Islet precursor cell (in vitro differentiated cells): Measurements from ENCODE around the gene RGPD6.
"Not testable (repeated sequence)": the region's sequence is repeated elsewhere in the genome, so short reads cannot be mapped to it uniquely, and the experiment has no call there.

Source experiments
- DNase-seq: peaks from one replicate; pipeline ENCODE4 v3.0.0-alpha.2; 2018

RGPD6 gene

GRCh38 chr2:110576763-110577416 is at the start of gene RGPD6:
RGPD6 (minus strand) TSS chr2:110577222; CDS start chr2:110577024, 198 bp downstream.
- not testable (repeated sequence) for DNase-seq

GRCh38 chr2:110619326-110619939 is 42.4 kb upstream of the RGPD6 start:
- DNase-seq: not testable (repeated sequence)

GRCh38 chr2:110613927-110614326 is 36.9 kb upstream of the RGPD6 start:
- not testable (repeated sequence) for DNase-seq

DNA sequence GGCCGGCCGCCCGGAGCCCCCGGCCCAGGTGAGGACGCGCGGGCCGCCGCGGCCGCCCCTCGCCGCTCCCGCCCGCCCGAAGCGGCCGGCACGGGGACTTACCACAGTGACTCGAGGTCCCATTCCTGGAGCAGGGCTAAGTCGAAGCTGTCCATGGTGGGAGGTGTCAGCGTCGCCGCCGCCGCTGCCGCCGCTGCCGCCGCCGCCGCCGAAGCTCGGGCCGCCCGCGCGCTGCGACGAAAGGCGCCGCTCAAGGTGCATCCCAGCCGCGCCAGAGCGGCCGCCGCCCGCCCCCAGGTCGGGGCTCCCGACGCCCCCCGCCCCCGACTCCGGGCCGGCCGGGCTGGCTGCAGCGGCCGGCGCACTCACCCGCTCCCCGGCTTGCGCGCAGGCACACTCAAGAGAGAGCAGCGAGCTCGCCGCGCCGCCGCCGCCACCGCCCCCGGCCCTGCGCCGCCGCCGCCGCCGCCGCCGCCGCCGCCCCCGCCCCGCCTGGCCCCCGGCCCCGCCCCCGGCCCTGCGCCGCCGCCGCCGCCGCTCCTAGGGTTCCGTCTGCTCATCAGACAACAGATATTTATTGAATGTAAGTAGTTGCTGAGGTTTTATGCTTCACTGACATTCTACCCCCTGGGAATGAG is 33.7 kb upstream of the RGPD6 start:
- peak; percentile 42 for DNase-seq

DNA sequence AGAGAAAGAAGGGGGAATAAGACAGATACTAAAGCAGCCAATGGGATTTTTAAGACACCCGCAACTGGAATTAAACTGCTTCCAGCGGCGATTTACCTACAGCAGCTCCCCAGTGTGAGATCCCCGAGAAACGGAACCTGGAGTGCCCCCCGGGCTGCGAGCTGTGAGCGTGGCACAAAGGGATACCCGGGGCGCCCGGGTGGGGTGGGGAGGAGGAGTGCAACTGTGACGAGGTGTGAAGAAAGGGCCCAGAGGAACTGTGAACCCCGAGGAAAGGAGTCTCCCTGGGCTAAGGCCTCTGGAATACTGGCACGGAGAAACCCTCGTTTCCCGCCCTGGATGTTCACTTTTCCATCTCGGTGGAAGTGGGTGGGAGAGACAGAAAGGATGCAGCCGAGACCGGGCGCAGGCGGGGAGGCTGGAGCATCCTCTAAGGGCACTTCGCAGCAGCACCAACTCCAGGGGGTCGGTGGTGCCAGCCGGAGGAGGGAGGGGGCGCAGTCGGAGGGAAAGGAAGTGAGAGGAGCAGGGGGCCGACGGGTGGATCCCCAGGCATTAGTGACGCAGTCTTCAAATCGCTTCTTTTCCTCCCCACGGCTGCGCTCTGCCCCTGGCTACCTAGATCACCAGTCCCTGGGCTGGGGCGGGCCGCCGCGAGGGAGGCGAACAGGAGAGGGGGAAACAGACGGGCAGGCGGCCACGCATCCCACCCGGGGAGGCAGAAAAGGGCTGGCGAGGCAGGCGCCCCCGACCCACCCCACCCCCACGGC is 33.0 kb upstream of the RGPD6 start:
- DNase-seq: not testable (repeated sequence)

DNA sequence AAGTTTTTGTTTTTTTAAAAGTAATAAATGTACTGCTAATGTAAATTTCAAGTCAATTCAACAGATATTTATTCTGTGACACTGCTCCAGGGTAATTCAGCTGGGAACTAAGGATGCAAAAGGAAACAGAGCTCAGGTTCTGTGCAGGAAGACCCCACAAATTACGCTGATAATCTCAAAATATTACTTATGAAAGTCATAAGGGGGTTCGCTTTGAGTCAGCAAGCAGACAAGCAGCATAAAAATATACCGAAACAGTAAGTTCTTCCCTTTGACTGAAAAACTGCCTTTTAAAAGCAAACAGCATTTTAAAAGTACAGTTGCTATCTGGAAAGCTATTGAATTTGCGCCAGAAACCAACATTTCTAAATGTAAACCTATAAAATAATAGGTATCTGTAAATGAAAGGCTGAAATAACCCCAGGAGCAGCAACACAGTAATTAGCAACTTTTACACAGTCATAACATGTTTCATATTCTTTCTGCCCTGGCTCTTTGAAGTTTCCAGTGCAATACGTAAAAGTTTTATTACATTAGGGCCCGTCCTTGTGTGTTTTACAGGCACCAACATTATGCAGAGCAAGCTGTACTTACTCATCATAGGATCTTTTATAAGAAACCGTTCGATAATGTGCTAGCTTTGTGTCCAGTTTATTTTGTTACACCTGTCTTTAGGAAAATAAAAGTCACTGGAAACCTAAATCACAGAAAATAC is 31.9 kb upstream of the RGPD6 start:
- DNase-seq: not testable (repeated sequence)

DNA sequence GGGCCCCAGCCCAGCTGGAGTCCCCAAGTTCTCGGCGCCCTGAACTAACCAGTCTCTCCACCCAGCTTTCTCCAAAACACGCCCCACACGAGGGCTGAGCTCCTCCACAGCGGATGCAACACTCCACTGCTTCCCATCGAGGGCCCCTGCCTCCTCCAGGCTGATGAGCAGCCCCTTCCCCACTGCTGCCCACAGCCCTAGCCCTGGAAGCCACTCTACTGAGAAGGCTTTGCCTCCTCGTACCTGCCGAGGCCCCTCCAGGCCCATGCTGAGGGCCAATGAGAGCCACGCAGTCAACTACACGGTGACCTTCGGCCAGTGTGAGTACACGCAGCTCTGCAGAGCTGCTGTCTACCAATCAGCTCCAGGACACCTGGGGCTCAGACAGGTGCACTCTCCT is 28.0 kb upstream of the RGPD6 start:
- peak; percentile 37 for DNase-seq

- not testable (repeated sequence) for DNase-seq
Observed at GRCh38 chr2:110603917-110604591, 27.0 kb upstream of the RGPD6 start.

DNA sequence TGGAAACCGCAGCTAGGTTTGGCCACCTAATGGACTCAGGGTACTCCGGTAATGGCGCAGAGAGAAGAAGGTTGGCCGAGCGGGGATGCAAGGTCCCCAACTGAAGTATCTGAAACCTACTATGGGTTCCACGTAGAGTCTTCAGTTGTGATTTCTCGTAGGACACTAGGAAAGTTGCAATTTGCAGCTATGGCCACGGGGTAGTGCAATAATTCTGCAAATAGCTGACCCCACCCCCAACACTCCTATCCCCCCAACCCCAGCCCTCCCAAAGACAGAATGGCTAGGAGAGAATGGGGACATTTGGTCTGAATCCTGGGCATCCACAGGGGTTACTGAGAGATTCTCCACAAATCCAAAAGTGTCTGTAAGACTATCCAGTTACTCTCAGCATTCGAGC is 25.1 kb upstream of the RGPD6 start:
- not testable (repeated sequence) for DNase-seq

- not testable (repeated sequence) for DNase-seq
Observed at GRCh38 chr2:110591973-110592372, 15.0 kb upstream of the RGPD6 start.

GRCh38 chr2:110589677-110590330 is 12.8 kb upstream of the RGPD6 start:
- not testable (repeated sequence) for DNase-seq

DNA sequence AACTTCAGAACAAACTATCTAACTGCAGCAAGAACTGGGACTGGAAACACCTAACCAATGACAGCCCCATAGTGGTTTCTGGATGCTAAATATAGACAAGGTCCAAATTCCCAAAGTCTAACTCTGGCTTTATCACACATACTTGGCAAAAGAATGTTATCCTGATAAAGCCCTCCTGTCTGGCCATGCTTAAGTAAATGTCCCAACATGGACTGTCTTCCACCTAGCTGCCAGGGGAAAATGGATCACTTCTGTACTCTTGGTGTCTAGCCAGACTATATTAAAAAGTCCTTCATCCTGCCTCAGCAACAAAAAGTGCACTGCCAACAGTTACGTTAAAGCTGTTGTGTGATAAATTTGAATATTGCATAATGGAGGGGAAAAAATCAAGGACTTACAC is 11.5 kb upstream of the RGPD6 start:
- not testable (repeated sequence) for DNase-seq

DNA sequence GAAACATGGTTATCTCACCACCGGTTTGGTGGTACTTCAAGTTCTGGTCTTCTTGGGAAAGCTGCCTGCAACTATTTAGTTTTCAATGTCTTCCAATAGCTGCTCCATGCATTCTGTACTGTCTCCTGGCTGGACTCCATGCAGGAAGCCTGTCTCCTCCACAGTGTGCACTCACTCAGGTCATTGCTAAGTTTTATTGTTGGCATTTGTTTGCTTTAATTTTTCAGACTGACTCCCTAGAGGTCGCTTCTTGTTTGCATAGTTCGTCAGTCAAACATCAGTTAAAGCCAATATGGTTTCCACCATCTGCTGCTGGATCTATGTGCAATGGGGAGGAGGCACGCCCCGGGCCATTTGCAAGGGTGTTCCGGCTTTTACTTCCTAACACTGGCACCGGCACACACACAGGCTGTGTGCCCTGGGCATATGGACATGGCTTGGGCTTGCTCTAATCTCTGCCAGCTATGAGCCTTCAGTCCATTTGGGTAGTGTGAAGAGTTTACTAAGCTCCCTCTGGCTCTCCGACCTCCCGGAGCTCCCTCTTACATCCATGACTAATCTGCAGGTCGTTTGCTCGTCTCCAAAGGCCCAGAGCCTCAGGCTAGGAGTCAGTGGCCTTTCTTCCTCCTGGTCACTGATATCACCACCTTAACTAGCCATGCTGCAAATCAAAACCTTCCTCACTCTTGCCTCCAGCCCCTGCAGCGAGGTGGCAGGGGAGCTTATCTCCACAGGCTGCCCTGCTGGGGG is 2.4 kb upstream of the RGPD6 start:
- DNase-seq: not testable (repeated sequence)

- DNase-seq: not testable (repeated sequence)
Observed at GRCh38 chr2:110578429-110578828, 1.4 kb upstream of the RGPD6 start.

- not testable (repeated sequence) for DNase-seq
Observed at GRCh38 chr2:110499755-110500377, 77.2 kb downstream of the RGPD6 start.

DNA sequence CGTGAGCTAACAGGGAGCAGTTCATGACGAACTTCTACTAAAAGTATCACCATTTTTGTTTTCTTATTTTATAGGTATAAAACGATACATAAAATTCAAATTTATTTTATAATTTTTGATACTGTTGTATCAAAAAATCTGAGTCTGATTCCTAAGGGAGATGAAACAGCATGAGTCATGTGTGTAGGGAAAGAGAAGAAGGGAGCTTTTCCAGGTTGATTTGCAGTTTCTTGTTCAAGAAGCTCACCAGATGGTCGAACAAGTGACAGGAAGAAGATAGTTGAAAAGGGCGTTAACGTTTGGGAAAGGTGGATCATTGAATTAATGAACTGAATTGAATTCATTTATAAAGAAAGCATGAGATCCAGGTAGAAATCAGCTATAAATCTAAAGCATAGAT is 81.0 kb downstream of the RGPD6 start:
- not testable (repeated sequence) for DNase-seq

GRCh38 chr2:110494488-110494887 is 82.5 kb downstream of the RGPD6 start:
- not testable (repeated sequence) for DNase-seq

DNA sequence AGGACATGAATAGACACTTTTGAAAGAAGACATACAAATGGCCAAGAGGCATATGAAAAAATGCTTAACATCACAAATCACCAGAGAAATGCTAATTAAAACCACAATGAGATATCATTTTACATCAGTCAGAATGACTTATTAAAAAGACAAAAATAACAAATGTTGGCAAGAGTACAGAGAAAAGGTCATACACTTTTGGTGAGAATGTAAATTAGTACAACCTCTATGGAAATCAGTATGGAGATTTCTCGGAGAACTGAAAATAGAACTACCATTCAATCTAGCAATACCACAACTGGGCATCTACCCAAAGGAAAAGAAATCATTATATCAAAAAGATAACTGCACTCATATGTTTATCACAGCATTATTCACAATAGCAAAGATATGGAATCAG is 88.0 kb downstream of the RGPD6 start:
- DNase-seq: not testable (repeated sequence)

DNA sequence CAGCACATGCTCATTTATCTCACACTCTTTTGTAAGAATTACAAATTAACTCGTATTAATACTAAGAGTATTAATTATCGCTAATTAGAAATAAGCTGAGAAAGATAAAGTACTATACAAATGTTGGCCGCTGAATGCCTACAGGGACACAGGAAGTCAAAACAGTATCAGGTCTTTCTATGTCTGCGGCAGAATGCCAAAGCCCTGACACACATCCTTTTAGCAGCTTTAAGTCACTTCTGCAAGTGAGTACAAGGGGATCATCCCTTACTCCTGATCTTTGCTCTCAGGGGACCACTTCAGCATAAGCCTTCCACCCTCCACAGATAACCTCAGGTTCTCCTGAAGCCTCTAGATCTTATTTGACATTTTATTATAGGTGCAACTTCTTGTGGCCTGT is 94.3 kb downstream of the RGPD6 start:
- not testable (repeated sequence) for DNase-seq

DNA sequence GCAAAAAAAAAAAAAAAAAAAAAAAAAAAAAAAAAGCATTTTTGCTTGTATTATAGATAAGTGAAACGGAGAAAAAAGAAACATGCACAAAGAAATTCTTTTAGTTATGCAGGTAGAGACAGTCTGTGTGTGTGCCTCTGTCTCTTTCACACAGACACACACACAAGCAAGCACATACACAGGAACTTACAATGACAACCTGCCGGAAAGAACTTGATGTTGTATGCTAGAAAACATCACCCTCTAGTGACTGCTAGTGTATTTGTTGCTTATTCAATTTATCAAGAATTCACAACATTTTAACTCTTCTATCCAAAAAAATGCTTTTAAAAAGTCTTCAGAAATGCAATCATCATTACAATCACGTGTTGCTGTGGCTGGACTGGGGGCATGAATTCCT is 95.8 kb downstream of the RGPD6 start:
- not testable (repeated sequence) for DNase-seq
